Measurements from ENCODE around the gene PIP4K2B. TPM values are rescaled to one million over a fixed set of nuclear protein-coding genes. Genes with fewer than 3 reads are reported as not detected.

The PIP4K2B gene
- polyA plus RNA-seq, 1 donor from 2014 or later = 164 TPM

DNA sequence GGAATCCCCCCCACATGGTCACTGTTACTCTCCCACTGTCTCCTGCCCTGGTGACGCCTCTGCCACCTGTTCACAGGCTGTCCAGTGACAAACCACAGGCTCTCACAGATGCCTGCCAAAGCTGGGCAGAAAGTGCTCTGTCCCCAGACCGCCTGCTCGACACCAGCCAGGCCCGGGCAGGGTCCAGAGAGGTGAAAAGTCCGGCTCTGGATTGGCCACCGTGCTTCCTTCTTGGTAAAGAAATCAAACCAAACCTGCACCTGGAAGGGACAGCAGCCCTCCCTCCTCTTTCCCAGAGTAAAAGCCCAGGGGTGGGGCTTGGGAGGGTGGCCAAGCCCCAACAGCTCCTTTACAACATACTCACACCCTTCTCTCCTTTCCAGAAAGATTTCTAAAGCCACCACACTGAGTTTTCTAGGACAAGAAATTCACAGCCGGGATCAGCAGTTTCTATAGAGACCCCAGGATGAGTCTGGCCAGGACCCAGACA lies 57.4 kb downstream of the PIP4K2B start:
- peak overlapping the region; percentile 24 for H3K27ac ChIP-seq (ENCODE audit: low read length)
- H3K9me2 ChIP-seq (ENCODE audit: insufficient read depth, low read length) = no peaks in the 10 kb centered on the region
- H3K9me3 ChIP-seq (ENCODE audit: low read length) = no peaks in the 10 kb centered on the region
- H3K27me3 ChIP-seq (ENCODE audit: insufficient read depth, low read depth, low read length) = no peaks in the 10 kb centered on the region
- H2AFZ ChIP-seq (ENCODE audit: low read depth, low read length) = no peak overlapping the region
- H3K4me2 ChIP-seq (ENCODE audit: low read length) = no peak overlapping the region
- peak overlapping the region; percentile 59 for H3K9ac ChIP-seq (ENCODE audit: low read length)
- peak overlapping the region; percentile 62 for H3K4me3 ChIP-seq (ENCODE audit: low read length)
- H3K36me3 ChIP-seq (ENCODE audit: insufficient read depth, low read length) = no peaks in the 10 kb centered on the region
- H4K20me1 ChIP-seq (ENCODE audit: insufficient read depth) = peaks cover 23% of the 10 kb centered on the region
- H3F3A ChIP-seq (ENCODE audit: insufficient read depth, low read length, poor library complexity, severe bottlenecking) = no peaks in the 10 kb centered on the region
- TF ChIP-seq, protein P1, sequence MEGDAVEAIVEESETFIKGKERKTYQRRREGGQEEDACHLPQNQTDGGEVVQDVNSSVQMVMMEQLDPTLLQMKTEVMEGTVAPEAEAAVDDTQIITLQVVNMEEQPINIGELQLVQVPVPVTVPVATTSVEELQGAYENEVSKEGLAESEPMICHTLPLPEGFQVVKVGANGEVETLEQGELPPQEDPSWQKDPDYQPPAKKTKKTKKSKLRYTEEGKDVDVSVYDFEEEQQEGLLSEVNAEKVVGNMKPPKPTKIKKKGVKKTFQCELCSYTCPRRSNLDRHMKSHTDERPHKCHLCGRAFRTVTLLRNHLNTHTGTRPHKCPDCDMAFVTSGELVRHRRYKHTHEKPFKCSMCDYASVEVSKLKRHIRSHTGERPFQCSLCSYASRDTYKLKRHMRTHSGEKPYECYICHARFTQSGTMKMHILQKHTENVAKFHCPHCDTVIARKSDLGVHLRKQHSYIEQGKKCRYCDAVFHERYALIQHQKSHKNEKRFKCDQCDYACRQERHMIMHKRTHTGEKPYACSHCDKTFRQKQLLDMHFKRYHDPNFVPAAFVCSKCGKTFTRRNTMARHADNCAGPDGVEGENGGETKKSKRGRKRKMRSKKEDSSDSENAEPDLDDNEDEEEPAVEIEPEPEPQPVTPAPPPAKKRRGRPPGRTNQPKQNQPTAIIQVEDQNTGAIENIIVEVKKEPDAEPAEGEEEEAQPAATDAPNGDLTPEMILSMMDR (IDR thresholded peaks at IDR 0.05; ENCODE audit: poor library complexity, severe bottlenecking) = no peak
- TF ChIP-seq, protein P2, sequence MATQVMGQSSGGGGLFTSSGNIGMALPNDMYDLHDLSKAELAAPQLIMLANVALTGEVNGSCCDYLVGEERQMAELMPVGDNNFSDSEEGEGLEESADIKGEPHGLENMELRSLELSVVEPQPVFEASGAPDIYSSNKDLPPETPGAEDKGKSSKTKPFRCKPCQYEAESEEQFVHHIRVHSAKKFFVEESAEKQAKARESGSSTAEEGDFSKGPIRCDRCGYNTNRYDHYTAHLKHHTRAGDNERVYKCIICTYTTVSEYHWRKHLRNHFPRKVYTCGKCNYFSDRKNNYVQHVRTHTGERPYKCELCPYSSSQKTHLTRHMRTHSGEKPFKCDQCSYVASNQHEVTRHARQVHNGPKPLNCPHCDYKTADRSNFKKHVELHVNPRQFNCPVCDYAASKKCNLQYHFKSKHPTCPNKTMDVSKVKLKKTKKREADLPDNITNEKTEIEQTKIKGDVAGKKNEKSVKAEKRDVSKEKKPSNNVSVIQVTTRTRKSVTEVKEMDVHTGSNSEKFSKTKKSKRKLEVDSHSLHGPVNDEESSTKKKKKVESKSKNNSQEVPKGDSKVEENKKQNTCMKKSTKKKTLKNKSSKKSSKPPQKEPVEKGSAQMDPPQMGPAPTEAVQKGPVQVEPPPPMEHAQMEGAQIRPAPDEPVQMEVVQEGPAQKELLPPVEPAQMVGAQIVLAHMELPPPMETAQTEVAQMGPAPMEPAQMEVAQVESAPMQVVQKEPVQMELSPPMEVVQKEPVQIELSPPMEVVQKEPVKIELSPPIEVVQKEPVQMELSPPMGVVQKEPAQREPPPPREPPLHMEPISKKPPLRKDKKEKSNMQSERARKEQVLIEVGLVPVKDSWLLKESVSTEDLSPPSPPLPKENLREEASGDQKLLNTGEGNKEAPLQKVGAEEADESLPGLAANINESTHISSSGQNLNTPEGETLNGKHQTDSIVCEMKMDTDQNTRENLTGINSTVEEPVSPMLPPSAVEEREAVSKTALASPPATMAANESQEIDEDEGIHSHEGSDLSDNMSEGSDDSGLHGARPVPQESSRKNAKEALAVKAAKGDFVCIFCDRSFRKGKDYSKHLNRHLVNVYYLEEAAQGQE (IDR thresholded peaks at IDR 0.05; ENCODE audit: borderline replicate concordance) = no peak
- TF ChIP-seq MXI1 (conservative IDR thresholded peaks at IDR 0.05; ENCODE audit: poor library complexity, severe bottlenecking) = no peak
- no peak for TF ChIP-seq SMC3 (conservative IDR thresholded peaks at IDR 0.05; ENCODE audit: poor library complexity)
- no peak for TF ChIP-seq POLR2AphosphoS5 (IDR thresholded peaks at IDR 0.05)
- TF ChIP-seq EP300 (conservative IDR thresholded peaks at IDR 0.05; ENCODE audit: poor library complexity, severe bottlenecking) = no peak
- TF ChIP-seq RAD21 (conservative IDR thresholded peaks at IDR 0.05) = no peak
- TF ChIP-seq EZH2 (IDR thresholded peaks at IDR 0.05; ENCODE audit: borderline replicate concordance, insufficient read depth, low read length, poor library complexity, severe bottlenecking) = no peak
- TF ChIP-seq TAF1 (IDR thresholded peaks at IDR 0.05; ENCODE audit: low read depth) = no peak
- H3K79me2 ChIP-seq (replicated peaks; ENCODE audit: insufficient read depth, low read length) = peaks cover 71% of the 10 kb centered on the region

DNA sequence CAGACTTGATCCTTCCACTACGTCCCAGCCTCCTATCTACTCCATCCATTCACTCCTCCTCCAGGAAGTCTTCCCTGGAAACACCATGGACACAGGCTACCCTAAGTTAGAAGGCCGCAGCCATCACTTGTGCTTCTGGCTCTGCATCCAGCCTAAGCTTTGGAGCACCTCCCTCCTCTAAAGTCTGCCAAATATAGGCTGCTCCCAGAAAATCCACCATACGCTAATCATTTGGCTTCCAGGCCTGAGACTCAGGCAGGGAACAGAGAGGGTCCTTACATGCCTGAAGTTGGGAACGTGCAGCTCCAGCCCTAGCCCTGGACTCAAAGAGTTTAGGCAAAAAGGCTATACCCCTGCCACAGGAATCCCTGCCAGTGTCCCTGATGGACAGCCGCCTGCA lies 57.9 kb downstream of the PIP4K2B start:
- no peaks in the 10 kb centered on the region for H3K36me3 ChIP-seq (ENCODE audit: insufficient read depth, low read length)
- TF ChIP-seq RAD21 (conservative IDR thresholded peaks at IDR 0.05) (no peak), SMC3 (conservative IDR thresholded peaks at IDR 0.05; ENCODE audit: poor library complexity) (no peak), TAF1 (IDR thresholded peaks at IDR 0.05; ENCODE audit: low read depth) (no peak), MXI1 (conservative IDR thresholded peaks at IDR 0.05; ENCODE audit: poor library complexity, severe bottlenecking) (no peak), EZH2 (IDR thresholded peaks at IDR 0.05; ENCODE audit: borderline replicate concordance, insufficient read depth, low read length, poor library complexity, severe bottlenecking) (no peak), POLR2AphosphoS5 (IDR thresholded peaks at IDR 0.05) (no peak), EP300 (conservative IDR thresholded peaks at IDR 0.05; ENCODE audit: poor library complexity, severe bottlenecking) (no peak)
- TF ChIP-seq, protein P1 (IDR thresholded peaks at IDR 0.05; ENCODE audit: poor library complexity, severe bottlenecking) = no peak
- TF ChIP-seq, protein P2 (IDR thresholded peaks at IDR 0.05; ENCODE audit: borderline replicate concordance) = no peak
- peak overlapping the region; percentile 62 for H3K4me3 ChIP-seq (ENCODE audit: low read length)
- no peak overlapping the region for H2AFZ ChIP-seq (ENCODE audit: low read depth, low read length)
- no peaks in the 10 kb centered on the region for H3K9me3 ChIP-seq (ENCODE audit: low read length)
- no peak overlapping the region for H3K4me2 ChIP-seq (ENCODE audit: low read length)
- H3K9me2 ChIP-seq (ENCODE audit: insufficient read depth, low read length) = no peaks in the 10 kb centered on the region
- H4K20me1 ChIP-seq (ENCODE audit: insufficient read depth) = peaks cover 23% of the 10 kb centered on the region
- peaks cover 66% of the 10 kb centered on the region for H3K79me2 ChIP-seq (replicated peaks; ENCODE audit: insufficient read depth, low read length)
- H3K27me3 ChIP-seq (ENCODE audit: insufficient read depth, low read depth, low read length) = no peaks in the 10 kb centered on the region
- no peaks in the 10 kb centered on the region for H3F3A ChIP-seq (ENCODE audit: insufficient read depth, low read length, poor library complexity, severe bottlenecking)
- H3K9ac ChIP-seq (ENCODE audit: low read length) = peak overlapping the region; percentile 59
- no peak overlapping the region for H3K27ac ChIP-seq (ENCODE audit: low read length)

All from neural cell (in vitro differentiated cells).